ENCODE data around the gene GLMN. TPM values are rescaled to one million over a fixed set of nuclear protein-coding genes. Genes with fewer than 3 reads are reported as not detected.

Gene GLMN
- total and polyA plus RNA-seq, 11 donors: 3.0 to 11.0 (median 5.8) TPM

- WGBS, 4 donors: 97 to 100% (median 98%) methylated on average over 3 of the region's 3 CpGs
- ATAC-seq: no peak
- Histone ChIP-seq H3K27me3 (no peaks in the 10 kb centered on the region), H3K9me3 (no peaks in the 10 kb centered on the region), H3K4me1 (no peaks in the 10 kb centered on the region), H3K36me3 (peaks cover 0 to 61% (median 42%) of the 10 kb centered on the region in 9 donors), H3K27ac (no peak overlapping the region), H3K4me3 (no peak overlapping the region)
- DNase-seq: no peak
- intact Hi-C loops (cut with DNase I): no loop called here
- TF ChIP-seq, protein P1, sequence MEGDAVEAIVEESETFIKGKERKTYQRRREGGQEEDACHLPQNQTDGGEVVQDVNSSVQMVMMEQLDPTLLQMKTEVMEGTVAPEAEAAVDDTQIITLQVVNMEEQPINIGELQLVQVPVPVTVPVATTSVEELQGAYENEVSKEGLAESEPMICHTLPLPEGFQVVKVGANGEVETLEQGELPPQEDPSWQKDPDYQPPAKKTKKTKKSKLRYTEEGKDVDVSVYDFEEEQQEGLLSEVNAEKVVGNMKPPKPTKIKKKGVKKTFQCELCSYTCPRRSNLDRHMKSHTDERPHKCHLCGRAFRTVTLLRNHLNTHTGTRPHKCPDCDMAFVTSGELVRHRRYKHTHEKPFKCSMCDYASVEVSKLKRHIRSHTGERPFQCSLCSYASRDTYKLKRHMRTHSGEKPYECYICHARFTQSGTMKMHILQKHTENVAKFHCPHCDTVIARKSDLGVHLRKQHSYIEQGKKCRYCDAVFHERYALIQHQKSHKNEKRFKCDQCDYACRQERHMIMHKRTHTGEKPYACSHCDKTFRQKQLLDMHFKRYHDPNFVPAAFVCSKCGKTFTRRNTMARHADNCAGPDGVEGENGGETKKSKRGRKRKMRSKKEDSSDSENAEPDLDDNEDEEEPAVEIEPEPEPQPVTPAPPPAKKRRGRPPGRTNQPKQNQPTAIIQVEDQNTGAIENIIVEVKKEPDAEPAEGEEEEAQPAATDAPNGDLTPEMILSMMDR (IDR thresholded peaks at IDR 0.05): no peak
- TF ChIP-seq POLR2A (IDR thresholded peaks at IDR 0.05): no peak
Observed at GRCh38 chr1:92276082-92276481, 22.7 kb downstream of the GLMN start.

DNA sequence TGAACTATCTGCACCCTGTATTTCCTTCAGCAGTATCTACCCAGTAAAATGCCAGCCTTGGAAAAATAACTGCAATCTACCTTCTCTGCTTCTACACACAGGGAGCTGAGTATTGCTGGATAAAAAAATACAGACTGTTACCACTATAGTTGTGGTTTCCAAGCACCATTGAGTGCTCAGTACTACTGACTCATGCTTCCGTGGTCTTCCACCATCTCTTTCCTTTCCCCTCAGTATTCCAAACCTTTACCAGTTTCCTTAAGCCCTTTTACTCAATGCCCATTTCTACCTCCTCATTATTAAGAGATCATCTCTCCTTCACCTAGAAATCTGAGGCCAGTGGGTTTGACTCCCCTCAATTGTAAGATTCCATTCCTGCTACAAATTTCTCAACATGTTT lies 23.8 kb downstream of the GLMN start:
- Histone ChIP-seq H3K4me1 (no peaks in the 10 kb centered on the region), H3K27me3 (no peaks in the 10 kb centered on the region), H3K4me3 (no peak overlapping the region), H3K9me3 (no peaks in the 10 kb centered on the region), H3K36me3 (peaks cover 0 to 60% (median 45%) of the 10 kb centered on the region in 9 donors), H3K27ac (no peak overlapping the region)
- intact Hi-C loops (cut with DNase I): no loop called here
- 93 to 98% (median 97%) methylated on average over 1 of the region's 1 CpG for WGBS, 4 donors
- ATAC-seq: no peak
- DNase-seq: no peak
- TF ChIP-seq, protein P1 (IDR thresholded peaks at IDR 0.05): no peak
- no peak for TF ChIP-seq POLR2A (IDR thresholded peaks at IDR 0.05)

DNA sequence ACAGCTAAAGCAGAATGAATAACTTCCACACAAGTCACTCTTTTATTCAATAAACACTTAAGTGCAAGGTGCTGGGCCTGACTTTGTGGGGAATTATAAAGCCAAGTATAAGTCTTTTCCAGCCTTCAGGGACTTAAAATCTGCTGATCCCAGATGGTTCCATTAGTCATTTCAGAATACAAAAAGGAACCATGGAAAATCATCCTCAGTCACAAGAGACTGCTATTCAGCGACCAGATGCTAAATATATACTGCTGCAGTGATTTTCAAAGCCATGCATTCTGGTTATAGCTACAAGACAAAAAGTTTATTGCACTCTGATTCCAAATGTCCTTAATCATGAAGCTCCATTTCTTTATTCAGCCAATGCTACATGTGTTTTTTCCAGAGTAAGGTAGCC lies 25.7 kb downstream of the GLMN start:
- Histone ChIP-seq H3K9me3 (no peaks in the 10 kb centered on the region), H3K27ac (no peak overlapping the region), H3K27me3 (no peaks in the 10 kb centered on the region), H3K4me1 (no peaks in the 10 kb centered on the region), H3K4me3 (no peak overlapping the region), H3K36me3 (peaks cover 0 to 69% (median 51%) of the 10 kb centered on the region in 9 donors)
- 50 to 71% (median 69%) methylated on average over 1 of the region's 1 CpG for WGBS, 4 donors
- ATAC-seq (no peak), DNase-seq (no peak)
- TF ChIP-seq POLR2A (IDR thresholded peaks at IDR 0.05): no peak
- TF ChIP-seq, protein P1 (IDR thresholded peaks at IDR 0.05): no peak
- intact Hi-C loops (cut with DNase I): no loop called here

DNA sequence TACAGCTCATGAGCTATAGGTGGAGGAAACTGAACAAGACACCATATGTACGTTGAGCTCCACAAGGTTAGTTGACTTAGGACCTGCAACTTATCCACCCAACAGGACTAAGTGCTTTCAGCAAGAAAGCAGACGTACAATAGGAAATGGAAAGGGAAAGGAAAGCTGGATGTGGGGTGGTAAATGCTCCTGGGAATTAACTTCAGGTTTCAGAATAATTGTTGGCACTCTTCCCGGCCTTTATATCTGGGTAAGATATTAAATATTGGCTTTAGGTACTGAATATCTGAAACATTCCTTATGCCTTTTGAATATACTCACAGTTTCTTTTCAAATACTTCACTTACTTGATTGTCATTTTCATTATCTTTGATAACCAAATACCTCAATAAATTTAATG lies 36.3 kb downstream of the GLMN start:
- Histone ChIP-seq H3K36me3 (peaks cover 0 to 87% (median 71%) of the 10 kb centered on the region in 9 donors), H3K4me3 (no peak overlapping the region), H3K27me3 (no peaks in the 10 kb centered on the region), H3K4me1 (no peaks in the 10 kb centered on the region), H3K27ac (no peak overlapping the region), H3K9me3 (no peaks in the 10 kb centered on the region)
- TF ChIP-seq, protein P1 (IDR thresholded peaks at IDR 0.05): no peak
- TF ChIP-seq POLR2A (IDR thresholded peaks at IDR 0.05): no peak
- intact Hi-C loops (cut with DNase I): no loop called here
- 48 to 60% (median 53%) methylated on average over 3 of the region's 3 CpGs for WGBS, 4 donors
- DNase-seq (no peak), ATAC-seq (no peak)
